ENCODE data around the gene POM121L12. TPM values are rescaled to one million over a fixed set of nuclear protein-coding genes. Genes with fewer than 3 reads are reported as not detected.

Gene POM121L12
- total RNA-seq, 1 donor from 2014 or later: not detected

- no peaks in the 10 kb centered on the region for H4K20me1 ChIP-seq (ENCODE audit: low read depth)
- no peak overlapping the region for H3K27ac ChIP-seq
- no peaks in the 10 kb centered on the region for H3K9me3 ChIP-seq (ENCODE audit: low read depth)
- no peaks in the 10 kb centered on the region for H3K79me2 ChIP-seq (ENCODE audit: low read depth)
- H3K4me3 ChIP-seq: no peak overlapping the region
- no peak overlapping the region for H3K9ac ChIP-seq
- no peaks in the 10 kb centered on the region for H3K36me3 ChIP-seq
- H3K4me1 ChIP-seq: no peaks in the 10 kb centered on the region
- H3K36me3 Mint-ChIP-seq: no peaks in the 10 kb centered on the region
- no peaks in the 10 kb centered on the region for H3K27me3 Mint-ChIP-seq (ENCODE audit: insufficient read depth, low read depth)
- H3K9me3 Mint-ChIP-seq: no peaks in the 10 kb centered on the region
- H3K27me3 ChIP-seq: no peaks in the 10 kb centered on the region
- H3K4me1 Mint-ChIP-seq: peaks cover 8% of the 10 kb centered on the region
- no peak overlapping the region for H3K4me3 Mint-ChIP-seq
- peak overlapping the region; percentile 58 for H2AFZ ChIP-seq (replicated peaks)
- H3K27ac Mint-ChIP-seq: no peak overlapping the region
- H3F3A ChIP-seq (ENCODE audit: low read depth): no peaks in the 10 kb centered on the region
- no peak overlapping the region for H3K4me2 ChIP-seq
- TF ChIP-seq EZH2 (IDR thresholded peaks at IDR 0.05) (no peak), EZH2phosphoT487 (IDR thresholded peaks at IDR 0.05) (no peak)
- TF ChIP-seq, protein P1, sequence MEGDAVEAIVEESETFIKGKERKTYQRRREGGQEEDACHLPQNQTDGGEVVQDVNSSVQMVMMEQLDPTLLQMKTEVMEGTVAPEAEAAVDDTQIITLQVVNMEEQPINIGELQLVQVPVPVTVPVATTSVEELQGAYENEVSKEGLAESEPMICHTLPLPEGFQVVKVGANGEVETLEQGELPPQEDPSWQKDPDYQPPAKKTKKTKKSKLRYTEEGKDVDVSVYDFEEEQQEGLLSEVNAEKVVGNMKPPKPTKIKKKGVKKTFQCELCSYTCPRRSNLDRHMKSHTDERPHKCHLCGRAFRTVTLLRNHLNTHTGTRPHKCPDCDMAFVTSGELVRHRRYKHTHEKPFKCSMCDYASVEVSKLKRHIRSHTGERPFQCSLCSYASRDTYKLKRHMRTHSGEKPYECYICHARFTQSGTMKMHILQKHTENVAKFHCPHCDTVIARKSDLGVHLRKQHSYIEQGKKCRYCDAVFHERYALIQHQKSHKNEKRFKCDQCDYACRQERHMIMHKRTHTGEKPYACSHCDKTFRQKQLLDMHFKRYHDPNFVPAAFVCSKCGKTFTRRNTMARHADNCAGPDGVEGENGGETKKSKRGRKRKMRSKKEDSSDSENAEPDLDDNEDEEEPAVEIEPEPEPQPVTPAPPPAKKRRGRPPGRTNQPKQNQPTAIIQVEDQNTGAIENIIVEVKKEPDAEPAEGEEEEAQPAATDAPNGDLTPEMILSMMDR (IDR thresholded peaks at IDR 0.05): no peak
- no peak for DNase-seq (ENCODE audit: low spot score)
Observed at GRCh38 chr7:53022893-53023292, 12.5 kb upstream of the POM121L12 start.

DNA sequence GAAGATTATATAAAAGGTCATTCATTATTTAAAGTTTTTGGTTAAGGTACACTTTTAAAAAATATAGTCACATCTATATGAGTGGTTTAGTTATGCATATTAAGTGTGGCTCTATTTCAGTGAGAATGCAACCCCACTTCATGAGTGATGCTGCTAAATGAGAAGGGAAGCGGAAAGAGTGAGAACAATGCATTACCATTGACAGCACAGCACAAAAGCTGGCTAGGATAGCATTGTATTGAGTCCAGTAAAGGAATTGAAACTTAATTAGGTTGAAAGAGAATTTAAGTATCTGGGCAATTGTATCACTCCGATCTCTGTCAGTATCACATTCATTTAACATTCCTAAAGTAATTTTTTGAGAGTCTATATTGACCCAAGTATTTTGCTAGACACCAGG, 13.2 kb downstream of the POM121L12 start:
- Mint-ChIP-seq H3K36me3 (no peaks in the 10 kb centered on the region), H3K27ac (no peak overlapping the region), H3K4me1 (peaks cover 10% of the 10 kb centered on the region), H3K9me3 (no peaks in the 10 kb centered on the region), H3K27me3 (ENCODE audit: insufficient read depth, low read depth) (no peaks in the 10 kb centered on the region), H3K4me3 (no peak overlapping the region)
- Histone ChIP-seq H3K27ac (no peak overlapping the region), H2AFZ (replicated peaks) (no peak overlapping the region), H3K9me3 (ENCODE audit: low read depth) (no peaks in the 10 kb centered on the region), H3K4me3 (no peak overlapping the region), H3K4me1 (peaks cover 38% of the 10 kb centered on the region), H4K20me1 (ENCODE audit: low read depth) (no peaks in the 10 kb centered on the region), H3K27me3 (no peaks in the 10 kb centered on the region), H3F3A (ENCODE audit: low read depth) (peaks cover 13% of the 10 kb centered on the region), H3K79me2 (ENCODE audit: low read depth) (no peaks in the 10 kb centered on the region), H3K4me2 (peak overlapping the region; percentile 24), H3K9ac (no peak overlapping the region), H3K36me3 (no peaks in the 10 kb centered on the region)
- peak; percentile 60 for TF ChIP-seq EZH2phosphoT487 (IDR thresholded peaks at IDR 0.05)
- no peak for TF ChIP-seq EZH2 (IDR thresholded peaks at IDR 0.05)
- DNase-seq (ENCODE audit: low spot score): peak; percentile 80

GRCh38 chr7:53050433-53050832, 15.0 kb downstream of the POM121L12 start:
- Histone ChIP-seq H3K9me3 (ENCODE audit: low read depth) (no peaks in the 10 kb centered on the region), H3F3A (ENCODE audit: low read depth) (peaks cover 13% of the 10 kb centered on the region), H3K4me3 (no peak overlapping the region), H3K79me2 (ENCODE audit: low read depth) (no peaks in the 10 kb centered on the region), H3K4me1 (peaks cover 38% of the 10 kb centered on the region), H3K36me3 (no peaks in the 10 kb centered on the region), H3K27me3 (no peaks in the 10 kb centered on the region), H3K27ac (no peak overlapping the region), H4K20me1 (ENCODE audit: low read depth) (no peaks in the 10 kb centered on the region), H2AFZ (replicated peaks) (no peak overlapping the region), H3K4me2 (peak overlapping the region; percentile 48), H3K9ac (no peak overlapping the region)
- no peaks in the 10 kb centered on the region for H3K9me3 Mint-ChIP-seq
- no peak overlapping the region for H3K27ac Mint-ChIP-seq
- peaks cover 10% of the 10 kb centered on the region for H3K4me1 Mint-ChIP-seq
- TF ChIP-seq EZH2phosphoT487 (IDR thresholded peaks at IDR 0.05) (no peak), EZH2 (IDR thresholded peaks at IDR 0.05) (no peak)
- TF ChIP-seq, protein P1 (IDR thresholded peaks at IDR 0.05): no peak
- no peak overlapping the region for H3K4me3 Mint-ChIP-seq
- no peaks in the 10 kb centered on the region for H3K36me3 Mint-ChIP-seq
- DNase-seq (ENCODE audit: low spot score): peak; percentile 16
- no peaks in the 10 kb centered on the region for H3K27me3 Mint-ChIP-seq (ENCODE audit: insufficient read depth, low read depth)

GRCh38 chr7:53059591-53059990, 24.2 kb downstream of the POM121L12 start:
- H3K4me1 ChIP-seq: no peaks in the 10 kb centered on the region
- Mint-ChIP-seq H3K4me3 (no peak overlapping the region), H3K9me3 (no peaks in the 10 kb centered on the region), H3K27me3 (ENCODE audit: insufficient read depth, low read depth) (no peaks in the 10 kb centered on the region), H3K27ac (no peak overlapping the region), H3K4me1 (no peaks in the 10 kb centered on the region), H3K36me3 (no peaks in the 10 kb centered on the region)
- no peak overlapping the region for H3K4me2 ChIP-seq
- no peak overlapping the region for H3K4me3 ChIP-seq
- no peak overlapping the region for H2AFZ ChIP-seq (replicated peaks)
- H3K27me3 ChIP-seq: no peaks in the 10 kb centered on the region
- no peaks in the 10 kb centered on the region for H4K20me1 ChIP-seq (ENCODE audit: low read depth)
- H3K36me3 ChIP-seq: peaks cover 3% of the 10 kb centered on the region
- no peak overlapping the region for H3K27ac ChIP-seq
- H3K9me3 ChIP-seq (ENCODE audit: low read depth): no peaks in the 10 kb centered on the region
- no peaks in the 10 kb centered on the region for H3F3A ChIP-seq (ENCODE audit: low read depth)
- no peak for DNase-seq (ENCODE audit: low spot score)
- no peaks in the 10 kb centered on the region for H3K79me2 ChIP-seq (ENCODE audit: low read depth)
- TF ChIP-seq EZH2 (IDR thresholded peaks at IDR 0.05) (no peak), EZH2phosphoT487 (IDR thresholded peaks at IDR 0.05) (no peak)
- TF ChIP-seq, protein P1 (IDR thresholded peaks at IDR 0.05): no peak
- no peak overlapping the region for H3K9ac ChIP-seq
